Posterior vena cava (tissue), 2 donors: ENCODE results near the gene RIC1. TPM values are rescaled to one million over a fixed set of nuclear protein-coding genes. Genes with fewer than 3 reads are reported as not detected.
"Not testable (repeated sequence)": the region's sequence is repeated elsewhere in the genome, so short reads cannot be mapped to it uniquely, and the experiment has no call there.

Source experiments
- DNase-seq: peaks from one replicate; pipeline ENCODE4 v3.0.0-alpha.2; 2020; ENCODE audit warnings: low spot score
- intact Hi-C, 2 donors: fragments of 100-400 bp; cut with DNase I; formaldehyde crosslinking; loops; one replicate each; pipeline versions ENCODE4 v1.14.1 to v1.14.2; 2022 to 2023
- total RNA-seq, 2 donors: library from RNA; stranded (reverse); fragmentation: NEBNext Ultra II Directional; extraction: Animal tissue kit (Norgen Biotek cat#: 25700); gene quantifications; one replicate each; pipeline ENCODE4 v1.2.1, GENCODE V29; 2021
- donor health status: DM: yes; HTN: yes; CAD: no.
- donor health status: DM: yes; HTN: yes; CAD: no.

Gene RIC1
- total RNA-seq, 2 donors from 2014 or later = 20.2 to 25.2 TPM

DNA sequence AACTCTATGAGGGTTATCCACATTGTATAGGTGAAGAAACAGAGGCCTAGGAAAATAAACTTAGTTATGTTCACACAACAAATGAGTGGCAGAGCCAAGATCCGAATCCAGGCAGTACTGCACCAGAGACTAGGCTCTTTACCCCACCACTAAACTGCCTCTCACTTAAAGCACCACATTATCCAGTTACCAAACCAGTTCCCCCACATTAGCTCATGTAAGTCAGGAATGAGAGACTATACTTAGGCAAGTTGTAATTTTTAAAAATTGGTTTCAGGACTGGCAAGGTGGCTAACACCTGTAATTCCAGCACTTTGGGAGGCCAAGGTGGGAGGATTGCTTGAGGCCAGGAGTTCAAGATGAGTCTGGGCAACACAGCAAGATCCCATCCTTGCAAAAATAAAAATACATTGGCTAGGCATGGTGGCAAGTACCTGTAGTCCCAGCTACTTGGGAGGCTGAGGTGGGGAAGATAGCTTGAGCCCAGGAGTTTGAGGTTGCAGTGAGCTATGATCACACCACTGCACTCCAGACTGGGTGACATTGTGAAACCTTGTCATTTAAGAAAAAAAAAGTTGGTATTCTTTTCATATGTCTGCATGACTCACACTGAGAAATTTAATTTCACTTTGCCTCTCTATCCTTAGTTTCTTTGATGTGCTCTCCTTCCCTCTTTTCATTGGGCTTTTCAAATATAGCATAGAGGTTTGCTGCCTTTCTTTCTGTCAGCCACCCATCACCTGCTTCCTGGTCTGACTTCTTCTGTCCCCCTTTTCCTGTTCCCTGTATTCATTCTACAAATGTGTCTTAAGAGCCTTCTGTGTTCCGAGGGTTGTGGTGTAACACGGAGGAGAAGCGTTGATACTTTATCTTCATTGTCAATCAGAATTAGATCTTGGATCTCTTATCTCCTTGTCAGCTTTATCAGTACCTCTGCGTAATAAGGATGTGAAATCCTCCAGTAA lies 139.3 kb downstream of the RIC1 start:
- DNase-seq = no peak
- intact Hi-C loops = no loop called here

DNA sequence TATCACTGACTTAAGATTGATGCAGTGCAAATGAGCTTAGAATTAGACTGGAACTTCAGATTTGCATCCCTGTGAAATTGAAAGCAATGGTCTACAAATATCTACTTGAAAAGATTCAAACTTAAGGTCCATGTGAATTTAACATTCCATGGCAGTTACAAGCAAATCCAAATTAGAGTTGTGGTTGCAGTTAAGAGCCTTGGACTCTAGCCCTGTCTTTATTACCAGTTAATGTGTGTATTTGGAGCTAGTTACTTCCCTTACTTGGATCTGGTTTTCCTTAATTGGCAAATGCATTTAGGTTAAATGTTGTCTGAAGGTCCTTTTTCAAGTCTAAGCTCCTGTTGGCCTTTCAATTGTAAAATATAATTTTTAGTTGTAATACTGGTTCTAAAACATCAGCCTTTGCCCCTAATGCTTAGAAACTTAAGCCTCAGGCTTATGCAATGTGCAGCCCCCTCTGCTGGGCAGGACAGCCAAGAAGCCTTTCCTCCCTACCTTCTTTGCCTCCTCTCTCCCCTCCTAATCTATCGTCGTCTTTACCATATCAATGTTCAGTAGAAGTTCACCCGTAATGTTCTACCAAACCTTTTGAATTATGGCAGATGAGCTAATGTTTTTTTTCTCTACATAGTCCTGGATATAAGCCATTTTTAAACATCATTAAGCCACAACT lies 144.6 kb downstream of the RIC1 start:
- DNase-seq = no peak
- intact Hi-C loops = no loop called here

DNA sequence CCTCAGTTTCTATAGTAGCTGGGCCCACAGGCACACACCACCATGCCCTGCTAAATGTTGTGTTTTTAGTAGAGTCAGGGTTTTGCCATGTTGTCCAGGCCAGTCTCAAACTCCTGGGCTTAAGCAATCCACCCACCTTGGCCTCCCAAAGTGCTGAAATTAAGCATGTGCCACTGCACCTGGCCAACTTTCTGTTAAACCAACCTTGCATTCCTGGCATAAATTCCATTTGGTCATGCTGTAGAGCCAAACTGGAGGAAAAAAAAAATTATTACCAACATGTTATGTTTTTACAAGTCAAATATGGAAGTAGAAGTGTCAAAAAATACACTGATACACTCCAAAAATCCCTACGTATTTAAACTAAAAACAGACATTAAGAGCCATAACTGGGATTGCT lies 149.9 kb downstream of the RIC1 start:
- intact Hi-C loops = no loop called here

DNA sequence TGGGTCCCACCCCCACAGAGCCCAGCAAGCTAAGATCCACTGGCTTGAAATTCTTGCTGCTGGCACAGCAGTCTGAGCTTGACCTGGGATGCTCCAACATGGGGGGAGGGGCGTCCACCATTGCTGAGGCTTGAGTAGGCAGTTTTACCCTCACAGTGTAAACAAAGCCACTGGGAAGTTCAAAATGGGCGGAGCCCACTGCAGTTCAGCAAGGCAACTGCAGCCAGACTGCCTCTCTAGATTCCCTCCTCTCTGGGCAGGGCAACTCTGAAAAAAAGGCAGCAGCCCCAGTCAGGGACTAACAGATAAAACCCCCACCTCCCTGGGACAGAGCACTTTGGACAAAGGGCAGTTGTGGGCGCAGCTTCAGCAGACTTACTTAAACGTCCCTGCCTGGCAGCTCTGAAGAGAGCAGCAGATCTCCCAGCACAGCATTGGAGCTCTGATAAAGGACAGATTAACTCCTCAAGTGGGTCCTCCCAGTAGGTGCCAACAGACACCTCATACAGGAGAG lies 150.9 kb downstream of the RIC1 start:
- intact Hi-C loops, DNase-seq: not testable (repeated sequence)

More for the DNA sequence above, 149.9 kb downstream of the RIC1 start:
- DNase-seq = no peak

DNA sequence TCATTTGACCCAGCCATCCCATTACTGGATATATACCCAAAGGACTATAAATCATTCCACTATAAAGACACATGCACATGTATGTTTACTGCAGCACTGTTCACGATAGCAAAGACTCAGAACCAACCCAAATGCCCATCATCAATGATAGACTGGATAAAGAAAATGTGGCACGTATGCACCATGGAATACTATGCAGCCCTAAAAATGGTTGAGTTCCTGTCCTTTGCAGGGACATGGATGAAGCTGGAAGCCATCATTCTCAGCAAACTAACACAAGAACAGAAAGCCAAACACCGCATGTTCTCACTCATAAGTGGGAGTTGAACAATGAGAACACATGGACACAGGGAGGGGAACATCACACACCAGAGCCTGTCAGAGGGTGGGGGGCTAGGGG lies 154.5 kb downstream of the RIC1 start:
- DNase-seq, intact Hi-C loops: not testable (repeated sequence)

DNA sequence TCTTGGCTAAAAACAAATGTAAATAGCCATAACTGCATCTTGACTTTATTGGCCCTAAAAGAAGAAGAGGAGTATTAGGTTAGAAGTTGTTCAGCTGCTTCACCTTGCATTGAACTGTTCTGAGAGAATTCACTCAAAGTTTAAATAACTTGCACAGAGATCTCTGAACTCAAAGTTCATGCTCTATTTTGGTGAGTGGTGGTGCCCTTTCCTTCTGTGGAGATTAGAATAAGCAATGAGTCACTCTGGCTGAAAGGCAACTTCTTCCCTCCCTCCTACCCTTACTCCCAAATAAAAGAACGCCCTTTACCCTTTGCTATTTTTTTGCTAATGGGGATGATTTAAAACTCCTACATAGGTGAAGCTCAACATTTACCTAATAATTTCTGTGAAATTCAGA lies 155.1 kb downstream of the RIC1 start:
- intact Hi-C loops = no loop called here

DNA sequence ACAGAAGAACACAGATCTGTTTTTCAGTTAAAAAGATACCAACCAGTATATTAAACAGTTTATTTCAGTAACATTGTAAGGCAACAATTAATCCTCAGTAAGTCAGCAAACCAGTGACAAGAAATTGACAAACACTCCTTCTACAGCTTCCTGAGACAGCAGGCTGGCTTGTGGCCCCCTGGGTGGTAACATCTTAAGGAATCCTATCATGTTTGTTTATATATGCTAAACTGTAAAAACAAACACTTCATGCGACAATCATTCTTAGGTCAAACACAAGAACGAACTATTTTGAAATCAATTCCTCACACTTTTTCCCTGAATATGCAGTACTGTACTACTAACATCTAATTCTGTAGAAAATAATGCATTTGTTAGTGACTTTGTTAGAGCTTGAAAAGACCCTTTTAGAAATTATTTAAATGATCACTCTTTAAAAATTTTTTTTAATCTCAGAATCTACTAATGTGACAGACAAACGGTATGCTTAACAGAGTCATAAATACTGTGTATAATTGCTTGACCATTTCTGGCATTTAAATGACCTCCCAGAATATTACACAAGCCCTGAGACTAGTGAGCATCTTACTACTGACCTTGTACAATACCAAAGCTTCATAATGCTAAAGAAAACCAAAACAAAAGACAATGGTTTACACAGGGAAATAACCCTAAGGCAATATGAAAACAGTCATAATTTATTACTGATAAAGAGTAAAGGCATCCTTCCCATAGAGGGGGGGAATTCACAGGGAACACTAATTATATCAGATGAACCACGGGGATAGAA lies 155.8 kb downstream of the RIC1 start:
- intact Hi-C loops = no loop called here
- no peak for DNase-seq

More for the DNA sequence above, 155.1 kb downstream of the RIC1 start:
- no peak for DNase-seq

DNA sequence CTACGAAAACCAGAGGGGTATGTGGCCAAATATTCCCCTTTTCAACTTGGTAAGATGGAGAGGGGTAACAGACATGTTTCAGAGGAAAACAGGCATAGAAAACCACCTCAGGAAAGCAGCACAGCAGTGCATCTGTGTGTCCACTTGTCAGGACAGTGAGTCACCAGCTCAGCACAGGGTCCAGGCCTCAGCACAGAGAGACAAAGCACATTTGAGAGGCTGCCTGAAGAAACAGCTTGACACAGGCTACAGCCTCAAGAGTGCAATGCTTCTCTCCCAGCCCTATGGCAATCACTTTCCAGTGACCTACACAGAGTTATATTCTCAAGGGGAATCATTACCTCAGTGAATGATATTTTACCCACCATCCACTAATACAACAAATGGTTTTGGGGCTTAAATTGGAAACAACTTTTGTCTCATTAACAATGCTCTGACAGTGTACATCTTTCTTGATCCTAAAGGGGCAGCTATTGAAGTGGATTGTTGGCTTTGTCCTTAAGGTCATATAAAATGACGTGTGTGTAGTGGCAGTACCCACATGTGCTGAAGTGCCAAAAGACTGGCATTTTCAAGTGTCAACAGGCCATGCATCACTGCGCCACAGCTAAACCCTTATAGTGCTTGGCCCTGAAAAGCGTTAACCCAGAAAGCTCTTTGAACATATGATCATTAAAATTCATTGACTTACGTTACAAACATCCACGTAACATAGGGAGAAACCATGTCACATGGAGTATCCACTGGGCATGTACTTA lies 157.6 kb downstream of the RIC1 start:
- no peak for DNase-seq
- intact Hi-C loops = no loop called here

DNA sequence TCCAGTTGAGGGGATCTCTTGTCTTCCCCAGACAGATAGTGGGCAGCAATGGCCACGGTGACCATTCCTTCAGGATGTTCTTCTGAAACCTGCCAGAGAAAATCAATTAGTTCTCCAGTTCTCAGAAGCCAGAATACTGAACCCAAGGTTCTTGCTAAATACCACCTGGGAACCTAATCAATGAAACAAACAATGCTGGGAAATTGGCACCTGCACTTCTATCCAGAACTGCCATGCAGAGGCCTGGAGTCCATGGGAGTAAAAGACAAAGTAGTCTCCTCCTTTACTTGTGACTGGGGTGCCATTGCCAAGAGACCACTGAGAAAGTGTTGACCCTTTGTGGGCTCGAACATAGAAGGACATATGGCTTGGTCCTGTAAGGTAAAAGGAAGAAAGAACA lies 158.3 kb downstream of the RIC1 start:
- no peak for DNase-seq
- intact Hi-C loops = no loop called here

DNA sequence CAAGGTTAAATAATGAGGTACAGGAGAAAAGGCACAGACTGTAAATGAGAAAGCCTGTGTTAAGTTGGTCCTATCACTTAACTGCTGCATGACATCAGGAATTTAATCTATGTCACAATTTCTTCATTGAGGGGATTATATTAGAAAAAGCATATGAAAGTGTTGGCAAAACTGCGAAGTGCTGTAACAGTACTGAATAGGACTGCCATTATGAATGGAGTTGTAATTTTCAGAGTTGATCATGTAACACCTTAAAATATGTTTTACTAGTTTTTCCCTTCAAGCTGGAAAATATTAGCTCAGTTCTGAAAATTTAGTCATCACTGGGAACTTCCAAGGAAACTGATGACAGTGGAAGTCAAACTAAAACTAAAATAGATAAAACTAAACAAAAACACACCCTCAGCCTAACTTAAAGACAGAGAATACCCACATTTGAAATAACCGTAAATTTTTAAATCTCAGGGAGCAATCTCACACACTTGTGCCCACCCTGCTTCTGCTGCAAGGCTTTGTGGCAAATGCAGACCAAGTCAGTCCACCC lies 158.9 kb downstream of the RIC1 start:
- no peak for DNase-seq
- intact Hi-C loops = no loop called here

DNA sequence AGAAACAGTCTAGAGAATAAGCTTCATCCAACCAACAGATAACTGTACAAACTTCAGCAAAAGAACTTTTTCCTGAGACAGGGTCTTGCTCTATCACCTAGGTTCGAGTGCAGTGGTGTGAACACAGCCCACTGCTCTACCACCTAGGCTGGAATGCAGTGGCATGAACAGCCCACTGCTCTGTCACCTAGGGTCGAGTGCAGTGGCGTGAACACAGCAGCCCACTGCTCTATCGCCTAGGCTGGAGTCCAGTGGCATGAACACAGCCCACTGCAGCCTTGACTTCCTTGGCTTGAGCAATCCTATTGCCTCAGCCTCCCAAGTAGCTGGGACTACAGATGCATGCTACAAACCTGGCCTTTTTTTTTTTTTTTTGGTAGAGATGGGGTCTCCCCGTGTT lies 160.6 kb downstream of the RIC1 start:
- no peak for DNase-seq
- intact Hi-C loops = no loop called here

DNA sequence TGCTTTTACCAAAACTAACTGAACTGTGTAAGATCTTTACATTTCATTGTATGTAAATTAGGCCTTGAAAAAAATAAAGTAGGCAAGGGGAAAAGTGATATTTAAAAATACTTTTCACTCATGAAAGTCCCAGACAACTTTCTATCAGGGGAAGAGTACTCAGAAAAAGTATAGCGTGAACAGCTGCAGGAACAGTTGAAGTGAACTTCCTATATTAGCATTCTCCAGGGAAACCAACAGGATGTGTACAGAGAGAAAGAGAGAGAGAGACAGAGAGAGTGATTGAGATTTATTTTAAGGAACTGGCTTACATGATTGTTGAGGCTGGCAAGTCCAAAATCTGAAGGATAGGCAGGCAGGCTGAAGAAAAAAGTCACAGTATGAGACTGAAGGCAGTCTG lies 162.0 kb downstream of the RIC1 start:
- DNase-seq = no peak
- intact Hi-C loops = no loop called here

DNA sequence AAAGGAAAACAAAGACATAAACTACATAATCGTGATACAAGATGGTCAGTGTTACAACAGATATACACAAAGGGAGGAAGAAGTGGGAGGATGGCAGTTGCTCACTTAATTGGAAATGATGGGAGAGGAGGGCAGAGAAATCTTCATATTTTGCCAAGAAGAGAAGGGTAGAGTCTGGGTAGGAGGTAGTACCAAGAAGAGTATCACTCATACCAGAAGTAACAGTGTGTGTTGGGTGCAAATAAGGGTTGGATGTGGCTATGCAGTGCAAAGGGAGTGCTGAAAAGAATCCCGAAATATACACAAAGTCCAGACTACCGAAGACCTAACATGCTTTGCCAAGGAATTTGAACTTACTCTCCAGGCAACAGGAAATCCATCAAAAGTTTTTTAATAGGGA lies 163.0 kb downstream of the RIC1 start:
- no peak for DNase-seq
- intact Hi-C loops = no loop called here

DNA sequence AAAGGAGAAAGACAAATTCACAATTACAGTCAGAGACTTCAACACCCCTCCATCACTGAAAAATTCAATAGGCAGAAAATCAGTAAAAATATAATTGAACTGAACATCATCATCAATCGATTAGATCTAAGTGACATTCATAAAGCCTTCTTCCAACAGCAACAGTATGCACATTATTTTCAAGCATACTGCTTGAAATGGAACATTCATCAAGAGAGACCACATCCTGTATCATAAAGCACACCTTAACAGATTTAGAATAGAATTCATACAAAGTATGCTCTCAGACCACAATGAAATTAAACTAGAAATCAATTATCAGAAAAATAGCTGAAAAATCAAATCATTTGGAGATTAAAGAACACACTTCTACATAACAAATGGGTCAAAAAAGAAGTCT lies 164.9 kb downstream of the RIC1 start:
- intact Hi-C loops = no loop called here
- DNase-seq = no peak

DNA sequence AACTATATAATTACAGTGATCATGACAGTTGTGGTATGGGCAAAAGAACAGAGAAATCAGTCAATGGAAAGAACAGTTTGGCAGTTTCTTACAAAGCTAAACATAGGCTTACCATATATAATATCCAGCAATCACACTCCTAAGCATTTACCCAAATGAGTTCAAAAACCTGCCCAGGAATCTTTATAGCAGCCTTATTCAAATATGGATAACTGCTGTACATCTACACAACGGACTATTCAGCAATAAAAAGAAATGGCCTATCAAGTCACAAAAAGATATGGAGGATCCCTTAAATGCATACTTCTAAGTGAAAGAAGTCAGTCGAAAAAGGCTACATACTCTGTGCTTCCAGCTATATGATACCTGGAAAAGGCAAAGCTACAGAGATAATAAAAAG lies 167.4 kb downstream of the RIC1 start:
- intact Hi-C loops = no loop called here
- no peak for DNase-seq

DNA sequence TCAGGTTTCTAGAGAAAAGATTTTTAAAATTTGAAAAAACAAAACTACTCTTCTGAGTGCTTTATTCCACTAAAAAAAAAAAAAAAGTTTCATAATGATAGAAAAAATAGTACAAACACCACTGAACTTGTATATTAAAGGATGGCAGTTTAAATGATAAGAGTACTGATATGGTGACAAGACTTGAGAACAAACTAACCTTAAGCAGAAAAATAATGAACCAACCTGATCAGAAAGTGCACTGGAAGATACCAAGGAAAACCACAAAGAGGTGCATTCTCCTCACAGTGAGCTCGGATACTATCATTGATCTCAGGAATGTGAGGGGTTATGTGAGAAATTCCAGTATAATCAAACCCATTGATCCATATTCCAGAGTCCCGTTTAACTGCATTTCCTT lies 169.7 kb downstream of the RIC1 start:
- no peak for DNase-seq
- intact Hi-C loops = no loop called here

DNA sequence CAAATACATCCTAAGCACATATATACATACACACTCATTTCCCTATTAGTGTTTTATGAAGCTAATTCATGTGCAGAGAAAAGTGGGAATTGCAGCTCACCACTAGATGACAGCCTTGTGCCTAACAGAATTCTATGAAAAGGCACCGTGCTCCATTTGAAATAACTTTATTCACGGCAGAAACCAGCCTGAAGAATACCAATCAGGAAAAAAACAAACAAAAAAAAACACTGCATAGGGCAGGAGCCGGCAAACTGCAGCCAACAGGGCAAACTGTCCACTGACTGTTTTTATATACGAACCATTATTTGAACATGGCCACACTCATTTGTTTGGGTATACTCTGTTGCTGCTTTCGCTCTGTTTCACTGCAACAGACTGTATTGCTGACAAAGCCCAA lies 170.4 kb downstream of the RIC1 start:
- no peak for DNase-seq
- intact Hi-C loops = no loop called here

DNA sequence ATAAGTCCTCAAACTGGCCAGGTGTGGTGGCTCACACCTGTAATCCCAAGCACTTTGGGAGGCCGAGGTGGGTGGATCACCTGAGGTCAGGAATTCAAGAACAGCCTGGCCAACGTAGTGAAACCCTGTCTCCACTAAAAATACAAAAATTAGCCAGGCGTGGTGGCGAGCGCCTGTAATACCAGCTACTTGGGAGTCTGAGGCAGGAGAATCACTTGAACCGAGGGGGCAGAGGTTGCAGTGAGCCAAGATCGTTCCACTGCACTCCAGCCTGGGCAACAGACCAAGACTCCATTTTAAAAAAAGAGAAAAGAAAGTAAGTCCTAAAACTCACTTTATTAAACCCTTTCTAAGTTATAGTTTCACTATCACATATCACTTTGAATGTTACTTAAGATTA lies 171.5 kb downstream of the RIC1 start:
- DNase-seq, intact Hi-C loops: not testable (repeated sequence)
